ENCODE measurements around the gene BACE2. TPM values are rescaled to one million over a fixed set of nuclear protein-coding genes. Genes with fewer than 3 reads are reported as not detected.

BACE2 gene
- total RNA-seq, 1 experiment from 2014 or later, result 23.2 TPM

GRCh38 chr21:41228958-41229357, 61.0 kb downstream of the BACE2 start:
- DNase-seq (ENCODE audit: low read depth, low spot score) (no peak), ATAC-seq (no peak)
- Histone ChIP-seq H3K27ac (ENCODE audit: low read depth, low read length) (no peak overlapping the region), H3K79me2 (ENCODE audit: insufficient read depth, low read length) (no peaks in the 10 kb centered on the region), H3K9me3 (ENCODE audit: control insufficient read depth in 1 of 2, insufficient read depth in 1 of 2, low read depth in 1 of 2, low read length in 2 of 2) (no peaks in the 10 kb centered on the region), H3K27me3 (ENCODE audit: insufficient read depth, low read length) (no peaks in the 10 kb centered on the region), H2AFZ (ENCODE audit: low read depth, low read length, poor library complexity, severe bottlenecking) (no peak overlapping the region), H3K4me2 (ENCODE audit: low read length) (no peak overlapping the region), H4K20me1 (ENCODE audit: insufficient read depth) (no peaks in the 10 kb centered on the region), H3K9me2 (ENCODE audit: insufficient read depth) (no peaks in the 10 kb centered on the region), H3K4me1 (ENCODE audit: control insufficient read depth in 1 of 2, insufficient read depth in 2 of 2, low read length in 2 of 2) (no peaks in the 10 kb centered on the region), H3K36me3 (ENCODE audit: control insufficient read depth in 1 of 2, insufficient read depth in 2 of 2, low read length in 2 of 2) (no peaks in the 10 kb centered on the region), H3K4me3 (replicated peaks in 1 of 2; ENCODE audit: low read depth in 1 of 2, low read length in 2 of 2) (no peak overlapping the region), H3K9ac (ENCODE audit: low read length) (no peak overlapping the region)
- RAD21 ChIA-PET (ENCODE audit: low non-redundant PET in 1 of 2, low total read pairs in 2 of 2, uncharacterized antibody in 2 of 2, unreplicated experiment in 2 of 2), result no interaction called here
- CTCF ChIA-PET, result no interaction called here
- intact Hi-C loops (cut with micrococcal nuclease), result no loop called here
- POLR2A ChIA-PET, result no interaction called here
- no peak for TF ChIP-seq SRF (IDR thresholded peaks at IDR 0.05; ENCODE audit: low read depth)
- TF ChIP-seq EGR1 (IDR thresholded peaks at IDR 0.05; ENCODE audit: low read depth), result no peak
- TF ChIP-seq SP1 (IDR thresholded peaks at IDR 0.05; ENCODE audit: low read depth), result no peak
- TF ChIP-seq ZNF274 (IDR thresholded peaks at IDR 0.05; ENCODE audit: low read depth, low read length), result no peak
- TF ChIP-seq YY1 (IDR thresholded peaks at IDR 0.05; ENCODE audit: extremely low read depth, insufficient replicate concordance, low read depth, low read length), result no peak
- TF ChIP-seq EZH2 (IDR thresholded peaks at IDR 0.05), result no peak
- no peak for TF ChIP-seq TCF7L2 (IDR thresholded peaks at IDR 0.05; ENCODE audit: borderline replicate concordance, extremely low read depth, insufficient read depth, insufficient read length)
- TF ChIP-seq JUND (IDR thresholded peaks at IDR 0.05), result no peak
- no peak for TF ChIP-seq POLR2A (IDR thresholded peaks at IDR 0.05; ENCODE audit: borderline replicate concordance, extremely low read depth, insufficient read depth, insufficient read length)
- no peak for TF ChIP-seq ZBTB33 (IDR thresholded peaks at IDR 0.05; ENCODE audit: extremely low read depth, insufficient replicate concordance, low read length)
- TF ChIP-seq, protein P1, sequence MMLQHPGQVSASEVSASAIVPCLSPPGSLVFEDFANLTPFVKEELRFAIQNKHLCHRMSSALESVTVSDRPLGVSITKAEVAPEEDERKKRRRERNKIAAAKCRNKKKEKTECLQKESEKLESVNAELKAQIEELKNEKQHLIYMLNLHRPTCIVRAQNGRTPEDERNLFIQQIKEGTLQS (IDR thresholded peaks at IDR 0.05), result no peak
- TF ChIP-seq SIN3A (IDR thresholded peaks at IDR 0.05; ENCODE audit: low read depth), result no peak
- no TSS peak for BruUV-seq (replicated peaks)

Data from HCT116 (cell line).